ENCODE measurements around the gene GRIN2A.

GRIN2A gene

DNA sequence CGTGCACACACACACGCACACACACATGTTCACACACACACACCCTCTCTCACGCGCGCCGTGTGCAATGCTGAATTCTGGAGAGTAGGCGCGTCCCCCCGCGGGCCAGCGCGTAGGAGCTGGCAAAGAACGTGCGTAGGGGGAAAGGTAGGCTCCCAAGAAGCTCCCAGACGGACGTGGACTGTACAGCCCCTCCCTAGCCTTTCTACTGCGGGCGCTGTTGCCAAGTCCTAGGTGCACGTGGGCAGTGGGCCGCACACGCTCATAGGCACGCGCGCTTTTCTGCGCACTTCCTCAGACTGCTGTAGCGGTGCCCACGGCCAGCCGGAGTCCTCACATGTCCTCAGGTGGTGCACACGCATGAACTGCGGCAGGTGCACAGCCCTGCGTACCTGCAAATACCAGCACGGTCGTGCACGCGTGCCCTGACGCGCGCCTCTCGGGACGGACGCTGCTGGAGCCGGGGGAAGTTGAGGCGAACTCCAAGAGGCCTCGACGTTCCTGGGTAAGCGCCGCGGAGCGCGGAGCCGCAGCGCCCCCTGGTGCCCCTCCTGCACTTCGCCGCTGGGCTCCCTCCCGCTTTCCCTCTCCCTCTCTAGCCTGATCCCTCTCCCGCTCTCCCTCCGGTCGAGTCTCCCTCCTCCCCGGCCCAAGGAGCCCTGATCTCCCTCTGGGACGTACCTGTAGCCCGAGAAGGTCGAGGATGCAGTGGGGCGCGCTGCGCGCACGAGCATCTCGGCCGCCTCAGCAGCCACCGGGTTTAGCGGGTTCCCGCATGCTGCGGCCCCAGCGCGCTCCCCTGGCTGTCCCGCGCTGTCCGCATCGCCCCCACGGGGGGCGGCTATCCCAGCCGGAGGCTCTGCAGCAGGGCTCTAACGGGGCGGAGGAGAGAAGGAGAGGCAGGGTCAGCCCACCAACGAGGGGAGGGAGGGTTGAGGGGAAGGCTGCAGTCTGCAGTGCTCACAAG lies 749 bp downstream of the GRIN2A start:
- no peak for DNase-seq

DNA sequence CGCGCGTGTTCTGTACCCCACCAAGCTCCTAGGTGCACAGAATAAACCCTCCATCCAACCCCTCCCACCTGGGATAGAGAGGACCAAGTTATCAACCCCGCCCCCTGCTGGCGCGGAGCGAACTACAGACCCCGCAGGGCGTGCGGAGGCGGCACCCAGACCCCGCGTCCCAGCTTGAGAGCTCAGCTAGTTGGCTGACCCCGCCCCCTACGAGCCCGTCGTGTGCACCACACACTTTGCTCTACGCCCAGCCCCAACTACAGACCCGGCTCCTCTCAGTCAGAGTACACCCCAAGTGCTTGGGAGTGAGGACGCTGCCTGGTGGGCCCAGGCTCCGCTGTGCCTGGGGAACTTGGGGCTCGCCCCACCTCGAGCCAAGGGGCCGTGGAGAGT lies 1.5 kb downstream of the GRIN2A start:
- DNase-seq, result peak; percentile 21

GRCh38 chr16:10180042-10180770 lies 2.0 kb downstream of the GRIN2A start:
- no peak for DNase-seq

DNA sequence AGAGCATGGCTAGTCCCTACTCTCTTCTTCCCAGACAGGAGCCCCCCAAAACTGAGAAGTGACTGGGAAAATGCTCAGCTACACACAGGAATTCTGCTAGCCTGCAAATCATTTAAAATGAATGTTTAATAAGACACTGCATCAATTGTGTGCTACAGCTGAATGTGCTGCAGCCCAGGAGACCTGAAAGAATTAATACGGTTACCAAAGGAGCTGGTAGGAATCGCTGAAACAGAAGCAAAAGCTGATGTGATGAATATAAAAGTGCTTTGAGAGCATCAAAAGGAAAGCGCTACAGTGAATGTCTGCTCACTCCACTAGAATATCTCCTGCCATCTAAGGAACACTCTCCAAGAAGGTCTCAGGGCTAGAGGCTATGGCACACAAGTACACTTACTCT lies 3.7 kb downstream of the GRIN2A start:
- DNase-seq, result no peak

DNA sequence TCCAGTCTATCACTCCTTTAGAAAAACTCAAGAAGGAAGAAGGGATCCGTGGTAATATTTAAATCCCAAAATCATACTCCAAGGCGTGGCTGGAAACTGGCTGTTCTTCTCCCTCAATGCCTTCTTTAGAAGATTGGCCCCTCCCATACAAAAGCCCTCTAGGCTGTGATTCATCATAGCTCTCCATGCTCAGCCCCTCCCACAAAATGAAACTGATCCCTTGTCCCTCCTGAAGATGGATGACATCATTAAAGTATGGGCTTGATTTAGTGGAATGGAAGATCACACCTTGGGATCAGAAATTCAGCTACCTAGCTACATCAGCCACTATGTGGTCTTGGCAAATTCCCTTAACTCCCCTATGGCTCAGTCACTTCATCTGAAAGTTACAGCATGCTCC lies 4.1 kb downstream of the GRIN2A start:
- no peak for DNase-seq

- DNase-seq, result no peak
Measured at GRCh38 chr16:10172848-10173655, 9.2 kb downstream of the GRIN2A start.

- DNase-seq, result no peak
Measured at GRCh38 chr16:10171221-10171620, 11.0 kb downstream of the GRIN2A start.

- DNase-seq, result no peak
Measured at GRCh38 chr16:10169904-10170410, 12.3 kb downstream of the GRIN2A start.

- DNase-seq, result no peak
Measured at GRCh38 chr16:10169031-10169430, 13.2 kb downstream of the GRIN2A start.

- DNase-seq, result no peak
Measured at GRCh38 chr16:10168258-10168657, 14.0 kb downstream of the GRIN2A start.

- no peak for DNase-seq
Measured at GRCh38 chr16:10165643-10166042, 16.6 kb downstream of the GRIN2A start.

- DNase-seq, result no peak
Measured at GRCh38 chr16:10162981-10163380, 19.2 kb downstream of the GRIN2A start.

- no peak for DNase-seq
Measured at GRCh38 chr16:10156099-10156498, 26.1 kb downstream of the GRIN2A start.

- DNase-seq, result no peak
Measured at GRCh38 chr16:10154389-10154788, 27.8 kb downstream of the GRIN2A start.

- no peak for DNase-seq
Measured at GRCh38 chr16:10153985-10154384, 28.2 kb downstream of the GRIN2A start.

GRCh38 chr16:10151718-10152117 lies 30.5 kb downstream of the GRIN2A start:
- DNase-seq, result no peak

GRCh38 chr16:10150906-10151305 lies 31.3 kb downstream of the GRIN2A start:
- DNase-seq, result no peak

GRCh38 chr16:10145542-10146035 lies 36.6 kb downstream of the GRIN2A start:
- no peak for DNase-seq

- no peak for DNase-seq
Measured at GRCh38 chr16:10141671-10142070, 40.6 kb downstream of the GRIN2A start.

GRCh38 chr16:10138881-10139280 lies 43.3 kb downstream of the GRIN2A start:
- DNase-seq, result no peak

GRCh38 chr16:10137341-10137740 lies 44.9 kb downstream of the GRIN2A start:
- no peak for DNase-seq

DNA sequence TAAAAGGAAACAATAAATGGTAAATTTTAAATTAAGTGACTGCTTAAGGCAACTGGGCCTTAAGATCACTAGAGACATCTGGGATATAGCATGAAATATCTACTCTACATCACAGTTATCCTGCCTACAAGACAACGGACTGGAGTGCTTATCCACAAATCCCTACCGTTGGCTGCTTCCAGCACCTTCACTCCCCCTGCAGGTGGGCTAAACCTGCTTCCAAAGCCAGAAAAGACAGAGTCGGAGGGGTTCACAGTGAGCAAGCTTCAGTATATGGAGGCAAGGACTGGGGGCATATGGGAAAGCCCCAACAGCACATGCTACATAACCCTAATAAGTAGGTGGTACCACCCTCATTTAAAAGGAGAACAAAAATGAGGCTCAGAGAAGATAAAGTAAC lies 45.3 kb downstream of the GRIN2A start:
- DNase-seq, result no peak

GRCh38 chr16:10130538-10130937 lies 51.7 kb downstream of the GRIN2A start:
- no peak for DNase-seq

All from NCI-H524 treated with DMSO at 0.1 percent for 48 hours (cell line).